ENCODE measurements around the gene FAM180B.

Gene FAM180B

GRCh38 chr11:47589977-47590861, 3.7 kb downstream of the FAM180B start:
- H3K4me3 ChIP-seq (ENCODE audit: low read depth, low read length), result no peak overlapping the region
- no peak overlapping the region for H3K27ac ChIP-seq
- H3K36me3 ChIP-seq, result peaks cover 3% of the 10 kb centered on the region; the same call in 1 of the 2 replicates
- H3K27me3 ChIP-seq (ENCODE audit: insufficient read depth, low read depth, severe bottlenecking), result peaks cover 8% of the 10 kb centered on the region
- DNase-seq, result no peak
- H3K9me3 ChIP-seq (ENCODE audit: severe bottlenecking), result no peaks in the 10 kb centered on the region
- TF ChIP-seq CTCF (IDR thresholded peaks at IDR 0.05; ENCODE audit: low read depth, low read length), result no peak

GRCh38 chr11:47591764-47592163, 5.3 kb downstream of the FAM180B start:
- Histone ChIP-seq H3K9me3 (ENCODE audit: severe bottlenecking) (no peaks in the 10 kb centered on the region), H3K27ac (no peak overlapping the region), H3K36me3 (no peaks in the 10 kb centered on the region), H3K27me3 (ENCODE audit: insufficient read depth, low read depth, severe bottlenecking) (peaks cover 8% of the 10 kb centered on the region), H3K4me3 (ENCODE audit: low read depth, low read length) (no peak overlapping the region)
- no peak for DNase-seq
- TF ChIP-seq CTCF (IDR thresholded peaks at IDR 0.05; ENCODE audit: low read depth, low read length), result no peak

GRCh38 chr11:47592251-47592650, 5.8 kb downstream of the FAM180B start:
- H3K27me3 ChIP-seq (ENCODE audit: insufficient read depth, low read depth, severe bottlenecking), result peaks cover 8% of the 10 kb centered on the region
- no peak overlapping the region for H3K27ac ChIP-seq
- no peak for TF ChIP-seq CTCF (IDR thresholded peaks at IDR 0.05; ENCODE audit: low read depth, low read length)
- DNase-seq, result no peak
- H3K36me3 ChIP-seq, result no peaks in the 10 kb centered on the region
- H3K4me3 ChIP-seq (ENCODE audit: low read depth, low read length), result no peak overlapping the region
- no peaks in the 10 kb centered on the region for H3K9me3 ChIP-seq (ENCODE audit: severe bottlenecking)

- no peak for DNase-seq
- Histone ChIP-seq H3K4me3 (ENCODE audit: low read depth, low read length) (no peak overlapping the region), H3K27me3 (ENCODE audit: insufficient read depth, low read depth, severe bottlenecking) (peaks cover 8% of the 10 kb centered on the region), H3K36me3 (no peaks in the 10 kb centered on the region), H3K9me3 (ENCODE audit: severe bottlenecking) (no peaks in the 10 kb centered on the region), H3K27ac (no peak overlapping the region)
- TF ChIP-seq CTCF (IDR thresholded peaks at IDR 0.05; ENCODE audit: low read depth, low read length), result no peak
These were observed 6.5 kb downstream of the FAM180B start for GRCh38 chr11:47592970-47593369.

GRCh38 chr11:47593492-47593933, 7.0 kb downstream of the FAM180B start:
- H3K4me3 ChIP-seq (ENCODE audit: low read depth, low read length), result peak overlapping the region; percentile 51
- DNase-seq, result no peak
- no peak for TF ChIP-seq CTCF (IDR thresholded peaks at IDR 0.05; ENCODE audit: low read depth, low read length)
- H3K27ac ChIP-seq, result no peak overlapping the region
- H3K27me3 ChIP-seq (ENCODE audit: insufficient read depth, low read depth, severe bottlenecking), result peaks cover 8% of the 10 kb centered on the region
- no peaks in the 10 kb centered on the region for H3K9me3 ChIP-seq (ENCODE audit: severe bottlenecking)
- H3K36me3 ChIP-seq, result no peaks in the 10 kb centered on the region

Measured in WERI-Rb-1 (cell line).